Measurements from ENCODE around the gene MGAT3. TPM values are rescaled to one million over a fixed set of nuclear protein-coding genes. Genes with fewer than 3 reads are reported as not detected.

Gene MGAT3
- total and polyA plus RNA-seq, 2 of the 13 experiments (the other 11 are each of a cell fraction or from before 2014, with no cell fraction given), result 0.11 to 0.15 TPM

DNA sequence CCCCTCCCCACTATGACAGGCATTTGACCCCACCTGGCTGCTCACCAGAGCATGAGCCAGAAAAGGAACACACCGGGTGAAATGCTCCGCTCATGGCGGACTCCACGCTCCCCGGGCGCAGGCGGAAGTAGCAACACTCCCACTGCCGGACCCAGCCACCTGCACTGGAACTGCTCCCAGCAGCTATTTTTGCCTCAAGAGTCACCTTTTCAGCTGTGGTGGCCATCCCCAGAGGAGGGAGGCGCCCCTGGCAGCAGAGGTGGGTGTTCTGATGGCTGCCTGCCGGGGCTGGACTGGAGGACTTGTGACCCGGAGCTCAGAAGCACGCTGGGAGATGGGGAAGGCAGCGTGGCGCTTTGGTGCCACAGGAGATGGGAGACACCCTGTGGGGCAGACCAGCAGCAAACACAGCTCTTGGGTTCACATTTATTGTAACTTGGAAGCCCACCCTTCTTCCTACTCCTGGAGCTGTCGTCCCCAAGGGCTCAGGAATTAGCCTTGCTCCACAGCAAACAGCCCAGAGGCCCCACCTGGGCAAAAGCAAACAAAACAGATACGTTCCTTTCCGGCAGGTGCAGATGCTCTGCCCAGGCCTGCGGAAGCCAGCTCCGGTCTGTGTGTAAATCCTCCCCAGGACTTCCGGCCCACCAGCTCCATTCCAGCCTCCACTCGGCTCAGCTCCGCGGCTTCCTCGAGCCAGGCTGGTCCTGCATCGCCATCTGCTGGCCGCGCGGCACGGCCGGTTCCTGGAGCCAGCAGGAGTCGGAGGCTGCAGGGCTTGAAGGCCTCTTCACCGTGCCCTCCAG lies 72.1 kb downstream of the MGAT3 start (continued):
- TF ChIP-seq, protein P1, sequence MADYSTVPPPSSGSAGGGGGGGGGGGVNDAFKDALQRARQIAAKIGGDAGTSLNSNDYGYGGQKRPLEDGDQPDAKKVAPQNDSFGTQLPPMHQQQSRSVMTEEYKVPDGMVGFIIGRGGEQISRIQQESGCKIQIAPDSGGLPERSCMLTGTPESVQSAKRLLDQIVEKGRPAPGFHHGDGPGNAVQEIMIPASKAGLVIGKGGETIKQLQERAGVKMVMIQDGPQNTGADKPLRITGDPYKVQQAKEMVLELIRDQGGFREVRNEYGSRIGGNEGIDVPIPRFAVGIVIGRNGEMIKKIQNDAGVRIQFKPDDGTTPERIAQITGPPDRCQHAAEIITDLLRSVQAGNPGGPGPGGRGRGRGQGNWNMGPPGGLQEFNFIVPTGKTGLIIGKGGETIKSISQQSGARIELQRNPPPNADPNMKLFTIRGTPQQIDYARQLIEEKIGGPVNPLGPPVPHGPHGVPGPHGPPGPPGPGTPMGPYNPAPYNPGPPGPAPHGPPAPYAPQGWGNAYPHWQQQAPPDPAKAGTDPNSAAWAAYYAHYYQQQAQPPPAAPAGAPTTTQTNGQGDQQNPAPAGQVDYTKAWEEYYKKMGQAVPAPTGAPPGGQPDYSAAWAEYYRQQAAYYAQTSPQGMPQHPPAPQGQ (CRISPR knock-in tag; IDR thresholded peaks at IDR 0.05; ENCODE audit: borderline replicate concordance), result peak; percentile 74; the same call in 1 of the 2 replicates
- peak; percentile 90; the same call in 1 of the 2 replicates for TF ChIP-seq ZNF788 (CRISPR knock-in tag; IDR thresholded peaks at IDR 0.05; ENCODE audit: borderline replicate concordance)
- peak; percentile 92 for TF ChIP-seq SMAD3 (CRISPR knock-in tag; IDR thresholded peaks at IDR 0.05)
- TF ChIP-seq ZNF10 (CRISPR knock-in tag; IDR thresholded peaks at IDR 0.05; ENCODE audit: borderline replicate concordance, low read depth), result 0 out of 2 replicates have a peak, but pooled peaks have one; percentile 63
- peak; percentile 24 to 81; a peak in 2 of 4 replicates for TF ChIP-seq EP300 (IDR thresholded peaks at IDR 0.05; ENCODE audit: low read depth in 2 of 2, low read length in 2 of 2)
- peak; percentile 52 for TF ChIP-seq EP300 (CRISPR knock-in tag; IDR thresholded peaks at IDR 0.05; ENCODE audit: borderline replicate concordance)
- peak; percentile 98 for TF ChIP-seq CBX5 (CRISPR knock-in tag; IDR thresholded peaks at IDR 0.05; ENCODE audit: borderline replicate concordance)
- TF ChIP-seq ZNF564 (CRISPR knock-in tag; IDR thresholded peaks at IDR 0.05), result no peak
- no peak for TF ChIP-seq HES4 (CRISPR knock-in tag; IDR thresholded peaks at IDR 0.05; ENCODE audit: borderline replicate concordance)
- no peak; the same call in 1 of the 2 replicates for TF ChIP-seq ZNF12 (CRISPR knock-in tag; IDR thresholded peaks at IDR 0.05)
- peak; percentile 91 for TF ChIP-seq ZKSCAN8 (CRISPR knock-in tag; IDR thresholded peaks at IDR 0.05; ENCODE audit: borderline replicate concordance)
- peak; percentile 55; the same call in 1 of the 2 replicates for TF ChIP-seq KMT2A (CRISPR knock-in tag; IDR thresholded peaks at IDR 0.05)
- peak; percentile 96 for TF ChIP-seq KDM2A (CRISPR knock-in tag; IDR thresholded peaks at IDR 0.05; ENCODE audit: borderline replicate concordance, low read depth)
- TF ChIP-seq, protein P2, sequence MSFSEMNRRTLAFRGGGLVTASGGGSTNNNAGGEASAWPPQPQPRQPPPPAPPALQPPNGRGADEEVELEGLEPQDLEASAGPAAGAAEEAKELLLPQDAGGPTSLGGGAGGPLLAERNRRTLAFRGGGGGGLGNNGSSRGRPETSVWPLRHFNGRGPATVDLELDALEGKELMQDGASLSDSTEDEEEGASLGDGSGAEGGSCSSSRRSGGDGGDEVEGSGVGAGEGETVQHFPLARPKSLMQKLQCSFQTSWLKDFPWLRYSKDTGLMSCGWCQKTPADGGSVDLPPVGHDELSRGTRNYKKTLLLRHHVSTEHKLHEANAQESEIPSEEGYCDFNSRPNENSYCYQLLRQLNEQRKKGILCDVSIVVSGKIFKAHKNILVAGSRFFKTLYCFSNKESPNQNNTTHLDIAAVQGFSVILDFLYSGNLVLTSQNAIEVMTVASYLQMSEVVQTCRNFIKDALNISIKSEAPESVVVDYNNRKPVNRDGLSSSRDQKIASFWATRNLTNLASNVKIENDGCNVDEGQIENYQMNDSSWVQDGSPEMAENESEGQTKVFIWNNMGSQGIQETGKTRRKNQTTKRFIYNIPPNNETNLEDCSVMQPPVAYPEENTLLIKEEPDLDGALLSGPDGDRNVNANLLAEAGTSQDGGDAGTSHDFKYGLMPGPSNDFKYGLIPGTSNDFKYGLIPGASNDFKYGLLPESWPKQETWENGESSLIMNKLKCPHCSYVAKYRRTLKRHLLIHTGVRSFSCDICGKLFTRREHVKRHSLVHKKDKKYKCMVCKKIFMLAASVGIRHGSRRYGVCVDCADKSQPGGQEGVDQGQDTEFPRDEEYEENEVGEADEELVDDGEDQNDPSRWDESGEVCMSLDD (CRISPR knock-in tag; IDR thresholded peaks at IDR 0.05; ENCODE audit: borderline replicate concordance), result no peak; the same call in 1 of the 2 replicates
- no peak for TF ChIP-seq CENPT (CRISPR knock-in tag; IDR thresholded peaks at IDR 0.05; ENCODE audit: low read depth)
- TF ChIP-seq ZNF746 (CRISPR knock-in tag; IDR thresholded peaks at IDR 0.05), result 0 out of 2 replicates have a peak, but pooled peaks have one; percentile 31
- TF ChIP-seq NFE2L1 (CRISPR knock-in tag; IDR thresholded peaks at IDR 0.05; ENCODE audit: borderline replicate concordance), result no peak
- peak; percentile 78; the same call in 1 of the 2 replicates for TF ChIP-seq ZKSCAN1 (IDR thresholded peaks at IDR 0.05; ENCODE audit: low read length)
- peak; percentile 69 for TF ChIP-seq HNRNPLL (IDR thresholded peaks at IDR 0.05; ENCODE audit: low read depth, low read length, poor library complexity, severe bottlenecking)
- TF ChIP-seq ZNF460 (CRISPR knock-in tag; IDR thresholded peaks at IDR 0.05; ENCODE audit: borderline replicate concordance), result no peak; the same call in 1 of the 2 replicates
- peak; percentile 77; the same call in 1 of the 2 replicates for TF ChIP-seq ZNF556 (CRISPR knock-in tag; IDR thresholded peaks at IDR 0.05; ENCODE audit: borderline replicate concordance)
- peak; percentile 40; the same call in 1 of the 2 replicates for TF ChIP-seq HCFC1 (IDR thresholded peaks at IDR 0.05; ENCODE audit: low read depth, low read length)
- TF ChIP-seq ZNF83 (CRISPR knock-in tag; IDR thresholded peaks at IDR 0.05; ENCODE audit: borderline replicate concordance), result peak; percentile 67; the same call in 1 of the 2 replicates
- peak; percentile 65; the same call in 1 of the 2 replicates for TF ChIP-seq FOXA3 (CRISPR knock-in tag; IDR thresholded peaks at IDR 0.05)
